Uterus (tissue), 2 donors: Measurements from ENCODE around the gene TBX3.

Experiments
- CTCF ChIP-seq, 4 experiments: fragments of 200-600 bp in 2 of 4; fragments of 450-650 bp in 2 of 4; sonication (generic) in 2 of 4; IDR thresholded peaks; one replicate each; pipeline ENCODE4 v1.5.1; 2016 to 2019; ENCODE audit warnings: antibody characterized with exemption in 4 of 4, mild to moderate bottlenecking in 2 of 4, moderate library complexity in 1 of 4
- POLR2A ChIP-seq, 2 donors: fragments of 450-650 bp; IDR thresholded peaks; one replicate each; pipeline ENCODE4 v1.6.1; 2016; ENCODE audit warnings: antibody characterized with exemption in 2 of 2, mild to moderate bottlenecking in 1 of 2, moderate library complexity in 1 of 2

GRCh38 chr12:114658002-114658441 lies 26.0 kb downstream of the TBX3 start:
- TF ChIP-seq CTCF (IDR thresholded peaks at IDR 0.05) (no peak), POLR2A (IDR thresholded peaks at IDR 0.05) (no peak)
